Fibroblast of lung (primary cell): ENCODE data around the gene MTRR. TPM values are rescaled to one million over a fixed set of nuclear protein-coding genes. Genes with fewer than 3 reads are reported as not detected.

Experiments
- DNase-seq, 2 donors: peaks; one replicate each; pipeline versions ENCODE4 v3.0.0 to v3.0.0-alpha.2; 2010; ENCODE audit warnings: low read depth in 2 of 2
- H2AFZ ChIP-seq: 2 replicates; pipeline ENCODE4 v1.5.1; 2012; ENCODE audit warnings: low read length, control low read depth, inconsistent platforms
- H3K27ac ChIP-seq: 2 replicates; pipeline ENCODE4 v1.5.1; 2011; ENCODE audit warnings: low read length, control low read depth; ENCODE audit not compliant: insufficient read depth
- H3K27me3 ChIP-seq: 2 replicates; pipeline ENCODE4 v1.5.1; 2011; ENCODE audit warnings: mild to moderate bottlenecking, low read length; ENCODE audit not compliant: control insufficient read depth, insufficient read depth
- H3K36me3 ChIP-seq: 2 replicates; pipeline ENCODE4 v1.5.1; 2011; ENCODE audit warnings: low read length; ENCODE audit not compliant: control insufficient read depth, insufficient read depth
- H3K4me1 ChIP-seq: 2 replicates; pipeline ENCODE4 v1.5.1; 2011; ENCODE audit warnings: low read length; ENCODE audit not compliant: control insufficient read depth, insufficient read depth; ENCODE audit errors: extremely low read depth
- H3K4me2 ChIP-seq: 2 replicates; pipeline ENCODE4 v1.5.1; 2011; ENCODE audit warnings: low read length, control low read depth; ENCODE audit not compliant: insufficient read depth; ENCODE audit errors: extremely low read depth
- H3K4me3 ChIP-seq, 4 experiments: fragments of 200-600 bp in 1 of 4; sonication (generic) in 1 of 4; replicated peaks in 1 of 4; 2 replicates each; pipeline ENCODE4 v1.5.1; 2011 to 2016; ENCODE audit warnings: low read length in 4 of 4, low read depth in 3 of 4, mild to moderate bottlenecking in 3 of 4, control low read depth in 2 of 4, inconsistent platforms in 1 of 4, mixed read lengths in 1 of 4; ENCODE audit not compliant: insufficient read depth in 1 of 4; ENCODE audit errors: control extremely low read depth in 1 of 4
- H3K79me2 ChIP-seq: 2 replicates; pipeline ENCODE4 v1.5.1; 2012; ENCODE audit warnings: mild to moderate bottlenecking, low read length, inconsistent platforms; ENCODE audit not compliant: control insufficient read depth, insufficient read depth
- H3K9ac ChIP-seq: 2 replicates; pipeline ENCODE4 v1.5.1; 2011; ENCODE audit warnings: mild to moderate bottlenecking, low read length, control low read depth; ENCODE audit not compliant: insufficient read depth
- H3K9me3 ChIP-seq: 2 replicates; pipeline ENCODE4 v1.5.1; 2012; ENCODE audit warnings: low read depth, low read length; ENCODE audit not compliant: control insufficient read depth, insufficient read depth
- H4K20me1 ChIP-seq: 2 replicates; pipeline ENCODE4 v1.5.1; 2011; ENCODE audit warnings: low read length; ENCODE audit not compliant: control insufficient read depth, insufficient read depth; ENCODE audit errors: extremely low read depth
- EZH2 ChIP-seq: IDR thresholded peaks from 2 replicates; pipeline ENCODE4 v1.5.1; 2012; ENCODE audit warnings: low read length, control low read depth, mild to moderate bottlenecking; ENCODE audit errors: missing control alignments
- polyA plus RNA-seq, 2 donors: library from polyadenylated mRNA; depleted of rRNA in 1 of 2; stranded (reverse) in 1 of 2; unstranded in 1 of 2; fragments of >200 nt; gene quantifications; 2 replicates each; pipeline ENCODE4 v1.2.1, GENCODE V29; 2011 to 2012; ENCODE audit warnings: missing spikeins in 1 of 2
- total RNA-seq: library from RNA; depleted of rRNA; stranded (reverse); fragments of >200 nt; gene quantifications from 2 replicates; pipeline ENCODE4 v1.2.1, GENCODE V29; 2014
- TF ChIP-seq, protein P1 (sequence below), 2 donors: IDR thresholded peaks in 1 of 2; conservative IDR thresholded peaks in 1 of 2; 1 replicate in 1 of 2; 2 replicates in 1 of 2; pipeline ENCODE4 v1.5.1; 2011 to 2012; ENCODE audit warnings: low read length in 2 of 2, control low read depth in 1 of 2, inconsistent platforms in 1 of 2, low read depth in 1 of 2, mild to moderate bottlenecking in 1 of 2

The MTRR gene
- total and polyA plus RNA-seq, 2 donors (not counting 1 experiment from before 2014, with no cell fraction given) = 19.0 to 45.1 TPM

DNA sequence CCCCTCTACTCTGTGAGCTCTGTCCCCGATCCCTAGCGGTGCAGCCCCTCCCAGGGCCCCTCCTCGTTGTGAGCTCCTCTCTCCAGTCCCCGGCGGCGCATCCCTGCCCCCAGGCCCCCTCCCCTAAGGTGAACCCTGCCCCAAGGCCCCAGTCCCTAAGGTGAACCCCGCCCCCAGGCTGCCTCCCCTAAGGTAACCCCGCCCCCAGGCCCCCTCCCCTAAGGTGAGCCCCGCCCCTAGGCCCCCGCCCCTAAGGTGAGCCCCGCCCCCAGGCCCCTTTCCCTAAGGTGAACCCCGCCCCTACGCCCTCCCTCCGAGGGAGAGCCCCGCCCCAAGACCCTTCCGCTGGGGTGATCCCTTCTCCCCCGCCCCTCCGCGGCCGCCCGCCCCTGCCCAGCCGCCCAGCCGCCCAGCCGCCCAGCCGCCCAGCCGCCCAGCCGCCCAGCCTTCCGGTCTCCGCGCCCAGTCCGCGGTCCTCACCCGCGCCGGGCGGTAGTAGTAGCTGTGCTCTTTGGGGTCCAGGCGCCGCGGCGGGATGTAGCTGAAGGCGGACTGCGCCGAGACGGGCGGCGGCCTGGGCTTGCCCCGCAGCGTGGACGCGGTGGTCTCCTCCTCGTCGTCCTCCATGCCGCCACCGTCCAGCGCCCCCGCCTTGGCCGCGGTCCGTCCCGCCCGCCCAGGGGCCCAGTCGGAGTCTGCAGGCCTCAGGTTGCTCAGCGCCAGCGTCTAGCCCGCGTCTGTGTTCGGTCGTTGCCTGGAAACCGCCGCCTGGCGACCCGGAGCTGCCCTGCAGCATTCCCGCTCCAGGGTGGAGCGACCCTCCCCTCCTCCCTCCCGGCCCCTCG lies 18.3 kb upstream of the MTRR start, which contains the start of gene CFAP90:
Gene CFAP90, minus strand, starts transcription at position 739 of the 845 bp plus-strand sequence. Its CDS starts 112 bp downstream, at position 627.
- Histone ChIP-seq H3K36me3 (no peaks in the 10 kb centered on the region), H3K79me2 (no peaks in the 10 kb centered on the region), H3K4me3 (peak within 1 kb of the TSS in 2 of 4 experiments; percentile 41 to 53), H4K20me1 (no peaks in the 10 kb centered on the region), H3K9ac (no peak within 1 kb of the TSS), H2AFZ (peak within 1 kb of the TSS; percentile 59), H3K27ac (no peak within 1 kb of the TSS), H3K27me3 (peaks cover 25% of the 10 kb centered on the region), H3K4me2 (peak within 1 kb of the TSS; percentile 58), H3K9me3 (no peaks in the 10 kb centered on the region), H3K4me1 (no peaks in the 10 kb centered on the region)
- peak; percentile 38 to 62 for DNase-seq
- TF ChIP-seq EZH2 = no peak
- TF ChIP-seq, protein P1, sequence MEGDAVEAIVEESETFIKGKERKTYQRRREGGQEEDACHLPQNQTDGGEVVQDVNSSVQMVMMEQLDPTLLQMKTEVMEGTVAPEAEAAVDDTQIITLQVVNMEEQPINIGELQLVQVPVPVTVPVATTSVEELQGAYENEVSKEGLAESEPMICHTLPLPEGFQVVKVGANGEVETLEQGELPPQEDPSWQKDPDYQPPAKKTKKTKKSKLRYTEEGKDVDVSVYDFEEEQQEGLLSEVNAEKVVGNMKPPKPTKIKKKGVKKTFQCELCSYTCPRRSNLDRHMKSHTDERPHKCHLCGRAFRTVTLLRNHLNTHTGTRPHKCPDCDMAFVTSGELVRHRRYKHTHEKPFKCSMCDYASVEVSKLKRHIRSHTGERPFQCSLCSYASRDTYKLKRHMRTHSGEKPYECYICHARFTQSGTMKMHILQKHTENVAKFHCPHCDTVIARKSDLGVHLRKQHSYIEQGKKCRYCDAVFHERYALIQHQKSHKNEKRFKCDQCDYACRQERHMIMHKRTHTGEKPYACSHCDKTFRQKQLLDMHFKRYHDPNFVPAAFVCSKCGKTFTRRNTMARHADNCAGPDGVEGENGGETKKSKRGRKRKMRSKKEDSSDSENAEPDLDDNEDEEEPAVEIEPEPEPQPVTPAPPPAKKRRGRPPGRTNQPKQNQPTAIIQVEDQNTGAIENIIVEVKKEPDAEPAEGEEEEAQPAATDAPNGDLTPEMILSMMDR (conservative IDR thresholded peaks at IDR 0.05 in 1 of 2, IDR thresholded peaks at IDR 0.05 in 1 of 2; ENCODE audit: low read depth in 1 of 2, low read length in 2 of 2) = peak; percentile 15 to 48

DNA sequence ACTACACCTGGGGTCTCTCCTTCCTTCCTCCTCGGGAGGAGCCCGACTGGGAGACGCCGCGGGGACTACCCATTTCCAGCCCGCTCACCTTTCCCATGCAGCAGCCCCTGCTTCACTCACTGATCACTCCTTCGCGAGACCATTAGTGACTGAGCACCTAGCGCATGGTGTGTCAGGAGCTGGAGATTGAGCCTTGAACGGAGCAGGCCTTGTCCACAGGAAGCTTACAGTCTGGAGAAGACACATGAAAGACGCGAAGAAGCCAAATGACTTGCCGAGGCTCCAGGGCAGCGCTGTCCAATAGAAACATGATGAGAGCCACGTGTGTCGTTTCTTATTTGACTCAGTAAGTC lies 17.7 kb upstream of the MTRR start:
- peak; percentile 25 for TF ChIP-seq EZH2
- TF ChIP-seq, protein P1 (conservative IDR thresholded peaks at IDR 0.05 in 1 of 2, IDR thresholded peaks at IDR 0.05 in 1 of 2; ENCODE audit: low read depth in 1 of 2, low read length in 2 of 2) = no peak
- Histone ChIP-seq H3K4me2 (no peak overlapping the region), H3K9ac (no peak overlapping the region), H4K20me1 (no peaks in the 10 kb centered on the region), H2AFZ (no peak overlapping the region), H3K27ac (no peak overlapping the region), H3K79me2 (no peaks in the 10 kb centered on the region), H3K4me1 (no peaks in the 10 kb centered on the region), H3K36me3 (no peaks in the 10 kb centered on the region), H3K27me3 (peaks cover 25% of the 10 kb centered on the region), H3K9me3 (no peaks in the 10 kb centered on the region), H3K4me3 (peak overlapping the region in 2 of 4 experiments; percentile 7 to 53)
- no peak for DNase-seq

DNA sequence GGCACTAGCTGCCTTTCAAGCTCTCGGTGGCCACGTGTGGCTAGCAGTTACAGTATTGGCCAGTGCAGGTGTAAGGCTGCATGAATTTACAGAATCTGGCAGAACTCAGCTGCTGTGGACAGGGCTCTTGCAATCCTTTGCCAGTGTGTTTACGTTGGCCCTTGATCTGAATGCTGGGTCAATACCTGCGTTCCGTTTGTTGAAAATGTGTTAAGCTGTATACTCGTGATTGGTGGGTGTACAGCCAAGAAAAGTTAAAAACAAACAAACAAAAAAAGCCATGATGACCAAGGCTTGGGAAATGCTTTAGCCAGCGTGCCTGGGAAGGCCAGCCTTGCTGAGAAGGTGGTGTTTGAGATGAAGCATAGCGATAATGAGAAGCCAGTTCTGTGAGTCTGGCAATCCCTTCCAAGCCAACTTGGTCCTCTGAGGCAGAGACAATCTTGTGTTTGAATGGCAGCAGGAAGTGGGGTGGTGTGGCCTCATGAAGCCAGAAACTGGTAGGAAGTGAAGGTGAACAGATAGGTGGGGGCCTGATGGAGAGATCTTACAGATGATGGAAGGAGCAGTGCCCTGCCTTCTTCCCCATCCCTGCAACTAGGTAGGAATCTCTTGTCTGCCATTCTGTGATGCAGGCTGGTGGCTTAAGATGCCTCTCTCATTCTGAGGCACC lies 17.2 kb upstream of the MTRR start:
- H3K36me3 ChIP-seq = no peaks in the 10 kb centered on the region
- no peak overlapping the region for H3K27ac ChIP-seq
- TF ChIP-seq, protein P1 (conservative IDR thresholded peaks at IDR 0.05 in 1 of 2, IDR thresholded peaks at IDR 0.05 in 1 of 2; ENCODE audit: low read depth in 1 of 2, low read length in 2 of 2) = no peak
- peak; percentile 0 for TF ChIP-seq EZH2
- no peaks in the 10 kb centered on the region for H3K79me2 ChIP-seq
- no peak overlapping the region for H3K9ac ChIP-seq
- no peaks in the 10 kb centered on the region for H4K20me1 ChIP-seq
- H3K4me1 ChIP-seq = no peaks in the 10 kb centered on the region
- no peak for DNase-seq
- no peaks in the 10 kb centered on the region for H3K9me3 ChIP-seq
- H2AFZ ChIP-seq = no peak overlapping the region
- peaks cover 25% of the 10 kb centered on the region for H3K27me3 ChIP-seq
- H3K4me3 ChIP-seq = no peak overlapping the region
- no peak overlapping the region for H3K4me2 ChIP-seq
